HCT116 (cell line): ENCODE measurements around the gene TFB1M.

Experiments used
- CEBPB ChIP-seq: IDR thresholded peaks from 2 replicates; pipeline ENCODE4 v1.6.1; 2012; ENCODE audit warnings: low read depth
- REST ChIP-seq: IDR thresholded peaks from 2 replicates; pipeline ENCODE4 v1.6.1; 2012; ENCODE audit warnings: low read depth

- no peak for TF ChIP-seq REST
- no peak for TF ChIP-seq CEBPB
These were observed 93.2 kb downstream of the TFB1M start for GRCh38 chr6:155221086-155221485.
